Measurements from ENCODE around the gene HIBADH.

The HIBADH gene

GRCh38 chr7:27575613-27576012 lies 87.1 kb downstream of the HIBADH start:
- no peak for ATAC-seq
- TF ChIP-seq PPARA (CRISPR knock-in tag; IDR thresholded peaks at IDR 0.05; ENCODE audit: borderline replicate concordance), result no peak
- TF ChIP-seq, protein P1, sequence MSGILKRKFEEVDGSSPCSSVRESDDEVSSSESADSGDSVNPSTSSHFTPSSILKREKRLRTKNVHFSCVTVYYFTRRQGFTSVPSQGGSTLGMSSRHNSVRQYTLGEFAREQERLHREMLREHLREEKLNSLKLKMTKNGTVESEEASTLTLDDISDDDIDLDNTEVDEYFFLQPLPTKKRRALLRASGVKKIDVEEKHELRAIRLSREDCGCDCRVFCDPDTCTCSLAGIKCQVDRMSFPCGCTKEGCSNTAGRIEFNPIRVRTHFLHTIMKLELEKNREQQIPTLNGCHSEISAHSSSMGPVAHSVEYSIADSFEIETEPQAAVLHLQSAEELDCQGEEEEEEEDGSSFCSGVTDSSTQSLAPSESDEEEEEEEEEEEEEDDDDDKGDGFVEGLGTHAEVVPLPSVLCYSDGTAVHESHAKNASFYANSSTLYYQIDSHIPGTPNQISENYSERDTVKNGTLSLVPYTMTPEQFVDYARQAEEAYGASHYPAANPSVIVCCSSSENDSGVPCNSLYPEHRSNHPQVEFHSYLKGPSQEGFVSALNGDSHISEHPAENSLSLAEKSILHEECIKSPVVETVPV (CRISPR knock-in tag; IDR thresholded peaks at IDR 0.05), result no peak
- TF ChIP-seq ZFP3 (CRISPR knock-in tag; IDR thresholded peaks at IDR 0.05), result no peak
- no peak for TF ChIP-seq ZC3H10 (CRISPR knock-in tag; IDR thresholded peaks at IDR 0.05)
- TF ChIP-seq ESRRG (CRISPR knock-in tag; IDR thresholded peaks at IDR 0.05), result no peak
- TF ChIP-seq, protein P2, sequence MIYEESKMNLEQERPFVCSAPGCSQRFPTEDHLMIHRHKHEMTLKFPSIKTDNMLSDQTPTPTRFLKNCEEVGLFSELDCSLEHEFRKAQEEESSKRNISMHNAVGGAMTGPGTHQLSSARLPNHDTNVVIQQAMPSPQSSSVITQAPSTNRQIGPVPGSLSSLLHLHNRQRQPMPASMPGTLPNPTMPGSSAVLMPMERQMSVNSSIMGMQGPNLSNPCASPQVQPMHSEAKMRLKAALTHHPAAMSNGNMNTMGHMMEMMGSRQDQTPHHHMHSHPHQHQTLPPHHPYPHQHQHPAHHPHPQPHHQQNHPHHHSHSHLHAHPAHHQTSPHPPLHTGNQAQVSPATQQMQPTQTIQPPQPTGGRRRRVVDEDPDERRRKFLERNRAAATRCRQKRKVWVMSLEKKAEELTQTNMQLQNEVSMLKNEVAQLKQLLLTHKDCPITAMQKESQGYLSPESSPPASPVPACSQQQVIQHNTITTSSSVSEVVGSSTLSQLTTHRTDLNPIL (CRISPR knock-in tag; IDR thresholded peaks at IDR 0.05; ENCODE audit: low read depth), result no peak
- TF ChIP-seq OSR1 (CRISPR knock-in tag; IDR thresholded peaks at IDR 0.05), result no peak

DNA sequence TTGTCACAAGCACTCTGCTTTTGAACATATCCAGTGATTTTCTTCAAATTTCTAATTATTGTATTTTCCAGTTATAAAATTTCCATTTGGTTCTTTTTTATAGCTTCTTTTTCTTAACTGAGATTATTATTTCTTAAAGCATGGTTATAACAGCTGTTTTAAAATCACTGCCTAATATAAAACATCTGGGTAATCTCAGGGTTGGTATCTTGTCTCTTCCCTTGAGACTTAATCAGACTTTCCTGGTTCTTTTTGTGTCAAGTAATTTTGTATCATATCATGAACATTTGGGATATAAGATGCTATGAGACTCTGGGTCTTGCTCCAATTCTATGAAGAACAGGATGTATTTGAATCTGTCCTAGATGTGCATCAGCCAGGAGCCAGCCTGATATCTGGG lies 93.6 kb downstream of the HIBADH start:
- ATAC-seq, result no peak
- TF ChIP-seq BACH2 (CRISPR knock-in tag; IDR thresholded peaks at IDR 0.05; ENCODE audit: borderline replicate concordance) (no peak), ISL1 (CRISPR knock-in tag; IDR thresholded peaks at IDR 0.05) (no peak)

DNA sequence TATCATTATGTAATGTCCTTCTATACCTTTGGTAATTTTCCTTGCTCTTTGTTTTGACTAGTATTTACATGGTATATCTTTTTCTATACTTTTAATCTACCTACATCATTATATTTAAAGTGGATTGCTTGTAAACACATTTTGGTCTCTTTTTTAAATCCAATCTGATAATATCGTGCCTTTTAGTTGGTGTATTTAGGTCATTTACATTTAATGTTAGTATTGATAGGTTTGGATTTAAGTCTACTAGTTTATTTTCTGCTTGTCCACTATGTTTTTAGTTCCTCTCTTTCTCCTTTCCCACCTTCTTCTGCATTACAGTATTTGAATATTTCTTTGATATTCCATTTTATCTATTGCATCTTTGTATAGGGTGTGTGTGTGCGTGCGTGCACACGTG lies 95.4 kb downstream of the HIBADH start:
- TF ChIP-seq BACH2 (CRISPR knock-in tag; IDR thresholded peaks at IDR 0.05; ENCODE audit: borderline replicate concordance) (no peak), ZFP3 (CRISPR knock-in tag; IDR thresholded peaks at IDR 0.05) (no peak), TCF4 (CRISPR knock-in tag; IDR thresholded peaks at IDR 0.05; ENCODE audit: borderline replicate concordance) (no peak), ESRRG (CRISPR knock-in tag; IDR thresholded peaks at IDR 0.05) (no peak), ZNF8 (CRISPR knock-in tag; IDR thresholded peaks at IDR 0.05) (no peak), ZFP30 (CRISPR knock-in tag; IDR thresholded peaks at IDR 0.05) (no peak), ZC3H10 (CRISPR knock-in tag; IDR thresholded peaks at IDR 0.05) (no peak), POU6F1 (CRISPR knock-in tag; IDR thresholded peaks at IDR 0.05; ENCODE audit: borderline replicate concordance, low read depth) (no peak), ZNF565 (CRISPR knock-in tag; conservative IDR thresholded peaks at IDR 0.05; ENCODE audit: low read depth) (no peak), ZNF70 (CRISPR knock-in tag; IDR thresholded peaks at IDR 0.05) (no peak), ARNTL (CRISPR knock-in tag; IDR thresholded peaks at IDR 0.05; ENCODE audit: borderline replicate concordance, low read depth) (no peak), RARB (CRISPR knock-in tag; IDR thresholded peaks at IDR 0.05) (no peak), CSDC2 (CRISPR knock-in tag; IDR thresholded peaks at IDR 0.05) (no peak), SNAI2 (CRISPR knock-in tag; IDR thresholded peaks at IDR 0.05) (no peak)
- TF ChIP-seq, protein P1 (CRISPR knock-in tag; IDR thresholded peaks at IDR 0.05), result no peak
- TF ChIP-seq, protein P2 (CRISPR knock-in tag; IDR thresholded peaks at IDR 0.05; ENCODE audit: low read depth), result no peak
- TF ChIP-seq, protein P3, sequence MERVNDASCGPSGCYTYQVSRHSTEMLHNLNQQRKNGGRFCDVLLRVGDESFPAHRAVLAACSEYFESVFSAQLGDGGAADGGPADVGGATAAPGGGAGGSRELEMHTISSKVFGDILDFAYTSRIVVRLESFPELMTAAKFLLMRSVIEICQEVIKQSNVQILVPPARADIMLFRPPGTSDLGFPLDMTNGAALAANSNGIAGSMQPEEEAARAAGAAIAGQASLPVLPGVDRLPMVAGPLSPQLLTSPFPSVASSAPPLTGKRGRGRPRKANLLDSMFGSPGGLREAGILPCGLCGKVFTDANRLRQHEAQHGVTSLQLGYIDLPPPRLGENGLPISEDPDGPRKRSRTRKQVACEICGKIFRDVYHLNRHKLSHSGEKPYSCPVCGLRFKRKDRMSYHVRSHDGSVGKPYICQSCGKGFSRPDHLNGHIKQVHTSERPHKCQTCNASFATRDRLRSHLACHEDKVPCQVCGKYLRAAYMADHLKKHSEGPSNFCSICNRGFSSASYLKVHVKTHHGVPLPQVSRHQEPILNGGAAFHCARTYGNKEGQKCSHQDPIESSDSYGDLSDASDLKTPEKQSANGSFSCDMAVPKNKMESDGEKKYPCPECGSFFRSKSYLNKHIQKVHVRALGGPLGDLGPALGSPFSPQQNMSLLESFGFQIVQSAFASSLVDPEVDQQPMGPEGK (CRISPR knock-in tag; IDR thresholded peaks at IDR 0.05; ENCODE audit: borderline replicate concordance), result no peak
- TF ChIP-seq, protein P4, sequence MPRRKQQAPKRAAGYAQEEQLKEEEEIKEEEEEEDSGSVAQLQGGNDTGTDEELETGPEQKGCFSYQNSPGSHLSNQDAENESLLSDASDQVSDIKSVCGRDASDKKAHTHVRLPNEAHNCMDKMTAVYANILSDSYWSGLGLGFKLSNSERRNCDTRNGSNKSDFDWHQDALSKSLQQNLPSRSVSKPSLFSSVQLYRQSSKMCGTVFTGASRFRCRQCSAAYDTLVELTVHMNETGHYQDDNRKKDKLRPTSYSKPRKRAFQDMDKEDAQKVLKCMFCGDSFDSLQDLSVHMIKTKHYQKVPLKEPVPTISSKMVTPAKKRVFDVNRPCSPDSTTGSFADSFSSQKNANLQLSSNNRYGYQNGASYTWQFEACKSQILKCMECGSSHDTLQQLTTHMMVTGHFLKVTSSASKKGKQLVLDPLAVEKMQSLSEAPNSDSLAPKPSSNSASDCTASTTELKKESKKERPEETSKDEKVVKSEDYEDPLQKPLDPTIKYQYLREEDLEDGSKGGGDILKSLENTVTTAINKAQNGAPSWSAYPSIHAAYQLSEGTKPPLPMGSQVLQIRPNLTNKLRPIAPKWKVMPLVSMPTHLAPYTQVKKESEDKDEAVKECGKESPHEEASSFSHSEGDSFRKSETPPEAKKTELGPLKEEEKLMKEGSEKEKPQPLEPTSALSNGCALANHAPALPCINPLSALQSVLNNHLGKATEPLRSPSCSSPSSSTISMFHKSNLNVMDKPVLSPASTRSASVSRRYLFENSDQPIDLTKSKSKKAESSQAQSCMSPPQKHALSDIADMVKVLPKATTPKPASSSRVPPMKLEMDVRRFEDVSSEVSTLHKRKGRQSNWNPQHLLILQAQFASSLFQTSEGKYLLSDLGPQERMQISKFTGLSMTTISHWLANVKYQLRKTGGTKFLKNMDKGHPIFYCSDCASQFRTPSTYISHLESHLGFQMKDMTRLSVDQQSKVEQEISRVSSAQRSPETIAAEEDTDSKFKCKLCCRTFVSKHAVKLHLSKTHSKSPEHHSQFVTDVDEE (CRISPR knock-in tag; IDR thresholded peaks at IDR 0.05), result no peak
- ATAC-seq, result no peak

All from SK-N-SH treated with all-trans-retinoic acid at 6 μM for 48 hours (cell line).